ENCODE results near the gene MIAT.

- TF ChIP-seq ZNF501 (CRISPR knock-in tag; IDR thresholded peaks at IDR 0.05) (no peak), HCFC1 (IDR thresholded peaks at IDR 0.05; ENCODE audit: low read depth, low read length) (no peak), AGO2 (optimal IDR thresholded peaks at IDR 0.05; ENCODE audit: low read depth, low read length) (no peak), CTCF (CRISPR knock-in tag; IDR thresholded peaks at IDR 0.05) (no peak), POLR2AphosphoS5 (IDR thresholded peaks at IDR 0.05; ENCODE audit: low read depth, low read length) (no peak), KMT2A (CRISPR knock-in tag; IDR thresholded peaks at IDR 0.05) (no peak), RFX5 (IDR thresholded peaks at IDR 0.05; ENCODE audit: low read depth, low read length) (no peak)
These were observed 33.4 kb upstream of the MIAT start for GRCh38 chr22:26623984-26624383.
